ENCODE results near the gene TXNDC2.

Gene TXNDC2

GRCh38 chr18:9914584-9915290 is 29.0 kb downstream of the TXNDC2 start:
- no peak for DNase-seq

GRCh38 chr18:9915291-9916076 is 29.7 kb downstream of the TXNDC2 start:
- DNase-seq, result no peak

- DNase-seq, result no peak
Observed at GRCh38 chr18:9916077-9916639, 30.4 kb downstream of the TXNDC2 start.

GRCh38 chr18:9916808-9917207 is 31.0 kb downstream of the TXNDC2 start:
- no peak for DNase-seq

GRCh38 chr18:9918016-9918680 is 32.4 kb downstream of the TXNDC2 start:
- DNase-seq, result no peak

GRCh38 chr18:9919564-9920232 is 33.9 kb downstream of the TXNDC2 start:
- DNase-seq, result no peak

GRCh38 chr18:9922592-9923311 is 37.0 kb downstream of the TXNDC2 start:
- no peak for DNase-seq

GRCh38 chr18:9924371-9924943 is 38.7 kb downstream of the TXNDC2 start:
- DNase-seq, result no peak

- no peak for DNase-seq
Observed at GRCh38 chr18:9925369-9925768, 39.6 kb downstream of the TXNDC2 start.

- DNase-seq, result no peak
Observed at GRCh38 chr18:9925795-9926194, 40.0 kb downstream of the TXNDC2 start.

- DNase-seq, result no peak
Observed at GRCh38 chr18:9926223-9926894, 40.6 kb downstream of the TXNDC2 start.

GRCh38 chr18:9926977-9927376 is 41.2 kb downstream of the TXNDC2 start:
- no peak for DNase-seq

- DNase-seq, result no peak
Observed at GRCh38 chr18:9927392-9928063, 41.8 kb downstream of the TXNDC2 start.

- no peak for DNase-seq
Observed at GRCh38 chr18:9928646-9929259, 43.0 kb downstream of the TXNDC2 start.

- DNase-seq, result no peak
Observed at GRCh38 chr18:9930299-9930884, 44.6 kb downstream of the TXNDC2 start.

- no peak for DNase-seq
Observed at GRCh38 chr18:9931146-9931545, 45.4 kb downstream of the TXNDC2 start.

GRCh38 chr18:9931678-9932077 is 45.9 kb downstream of the TXNDC2 start:
- no peak for DNase-seq

GRCh38 chr18:9933865-9934264 is 48.1 kb downstream of the TXNDC2 start:
- DNase-seq, result no peak

GRCh38 chr18:9934274-9934673 is 48.5 kb downstream of the TXNDC2 start:
- DNase-seq, result no peak
